Activated CD4-positive, CD25-positive, alpha-beta regulatory T cell treated with anti-CD3 and anti-CD28 coated beads, Interleukin-2, amount 50 U/mL, for 24 hours (primary cell): ENCODE data around the gene PCDHGA1.

Experiments
- ATAC-seq, 2 donors: fragments of 150-1000 bp; cut with Tn5 transposase; one replicate each; pipeline ENCODE4 v1.10.0; 2021; ENCODE audit warnings: mild to moderate bottlenecking in 1 of 2, moderate library complexity in 1 of 2

Gene PCDHGA1

GRCh38 chr5:141515141-141515540 lies 184.8 kb downstream of the PCDHGA1 start:
- no peak for ATAC-seq

GRCh38 chr5:141515946-141516671 lies 185.8 kb downstream of the PCDHGA1 start:
- no peak for ATAC-seq

GRCh38 chr5:141516672-141517025 lies 186.3 kb downstream of the PCDHGA1 start:
- ATAC-seq, result no peak

GRCh38 chr5:141517312-141517711 lies 187.0 kb downstream of the PCDHGA1 start:
- no peak for ATAC-seq

GRCh38 chr5:141517880-141518617 lies 187.7 kb downstream of the PCDHGA1 start:
- ATAC-seq, result no peak

GRCh38 chr5:141518618-141519015 lies 188.3 kb downstream of the PCDHGA1 start:
- no peak for ATAC-seq

- ATAC-seq, result no peak
Observed at GRCh38 chr5:141519605-141520565, 189.6 kb downstream of the PCDHGA1 start.

- peak; percentile 62 to 64 for ATAC-seq
Observed at GRCh38 chr5:141521244-141521781, 191.0 kb downstream of the PCDHGA1 start.

GRCh38 chr5:141522301-141522700 lies 192.0 kb downstream of the PCDHGA1 start:
- no peak for ATAC-seq

- no peak for ATAC-seq
Observed at GRCh38 chr5:141523991-141524390, 193.7 kb downstream of the PCDHGA1 start.

GRCh38 chr5:141524604-141525597 lies 194.6 kb downstream of the PCDHGA1 start:
- ATAC-seq, result peak; percentile 63 to 66

- no peak for ATAC-seq
Observed at GRCh38 chr5:141525653-141526052, 195.3 kb downstream of the PCDHGA1 start.

- ATAC-seq, result no peak
Observed at GRCh38 chr5:141527426-141527825, 197.1 kb downstream of the PCDHGA1 start.

- no peak for ATAC-seq
Observed at GRCh38 chr5:141528291-141528984, 198.1 kb downstream of the PCDHGA1 start.

- no peak for ATAC-seq
Observed at GRCh38 chr5:141529002-141529401, 198.7 kb downstream of the PCDHGA1 start.

GRCh38 chr5:141529873-141530272 lies 199.6 kb downstream of the PCDHGA1 start:
- ATAC-seq, result no peak

GRCh38 chr5:141532726-141533125 lies 202.4 kb downstream of the PCDHGA1 start:
- ATAC-seq, result no peak

- no peak for ATAC-seq
Observed at GRCh38 chr5:141533897-141534296, 203.6 kb downstream of the PCDHGA1 start.

GRCh38 chr5:141534492-141535213 lies 204.3 kb downstream of the PCDHGA1 start:
- no peak for ATAC-seq

GRCh38 chr5:141543053-141543452 lies 212.7 kb downstream of the PCDHGA1 start:
- ATAC-seq, result no peak
